Fibroblast of lung (primary cell): ENCODE data around the gene NAT8L. TPM values are rescaled to one million over a fixed set of nuclear protein-coding genes. Genes with fewer than 3 reads are reported as not detected.
A peak's percentile ranks its signal among the peaks of the same experiment; 100 is the strongest.

Source experiments
- DNase-seq, 2 donors: peaks; one replicate each; pipeline versions ENCODE4 v3.0.0 to v3.0.0-alpha.2; 2010; ENCODE audit warnings: low read depth in 2 of 2
- H2AFZ ChIP-seq: 2 replicates; pipeline ENCODE4 v1.5.1; 2012; ENCODE audit warnings: low read length, control low read depth, inconsistent platforms
- H3K27ac ChIP-seq: 2 replicates; pipeline ENCODE4 v1.5.1; 2011; ENCODE audit warnings: low read length, control low read depth; ENCODE audit not compliant: insufficient read depth
- H3K27me3 ChIP-seq: 2 replicates; pipeline ENCODE4 v1.5.1; 2011; ENCODE audit warnings: mild to moderate bottlenecking, low read length; ENCODE audit not compliant: control insufficient read depth, insufficient read depth
- H3K36me3 ChIP-seq: 2 replicates; pipeline ENCODE4 v1.5.1; 2011; ENCODE audit warnings: low read length; ENCODE audit not compliant: control insufficient read depth, insufficient read depth
- H3K4me1 ChIP-seq: 2 replicates; pipeline ENCODE4 v1.5.1; 2011; ENCODE audit warnings: low read length; ENCODE audit not compliant: control insufficient read depth, insufficient read depth; ENCODE audit errors: extremely low read depth
- H3K4me2 ChIP-seq: 2 replicates; pipeline ENCODE4 v1.5.1; 2011; ENCODE audit warnings: low read length, control low read depth; ENCODE audit not compliant: insufficient read depth; ENCODE audit errors: extremely low read depth
- H3K4me3 ChIP-seq, 4 experiments: fragments of 200-600 bp in 1 of 4; sonication (generic) in 1 of 4; replicated peaks in 1 of 4; 2 replicates each; pipeline ENCODE4 v1.5.1; 2011 to 2016; ENCODE audit warnings: low read length in 4 of 4, low read depth in 3 of 4, mild to moderate bottlenecking in 3 of 4, control low read depth in 2 of 4, inconsistent platforms in 1 of 4, mixed read lengths in 1 of 4; ENCODE audit not compliant: insufficient read depth in 1 of 4; ENCODE audit errors: control extremely low read depth in 1 of 4
- H3K79me2 ChIP-seq: 2 replicates; pipeline ENCODE4 v1.5.1; 2012; ENCODE audit warnings: mild to moderate bottlenecking, low read length, inconsistent platforms; ENCODE audit not compliant: control insufficient read depth, insufficient read depth
- H3K9ac ChIP-seq: 2 replicates; pipeline ENCODE4 v1.5.1; 2011; ENCODE audit warnings: mild to moderate bottlenecking, low read length, control low read depth; ENCODE audit not compliant: insufficient read depth
- H3K9me3 ChIP-seq: 2 replicates; pipeline ENCODE4 v1.5.1; 2012; ENCODE audit warnings: low read depth, low read length; ENCODE audit not compliant: control insufficient read depth, insufficient read depth
- H4K20me1 ChIP-seq: 2 replicates; pipeline ENCODE4 v1.5.1; 2011; ENCODE audit warnings: low read length; ENCODE audit not compliant: control insufficient read depth, insufficient read depth; ENCODE audit errors: extremely low read depth
- CTCF ChIP-seq, 2 donors: IDR thresholded peaks in 1 of 2; conservative IDR thresholded peaks in 1 of 2; 1 replicate in 1 of 2; 2 replicates in 1 of 2; pipeline ENCODE4 v1.5.1; 2011 to 2012; ENCODE audit warnings: low read length in 2 of 2, control low read depth in 1 of 2, inconsistent platforms in 1 of 2, low read depth in 1 of 2, mild to moderate bottlenecking in 1 of 2
- EZH2 ChIP-seq: IDR thresholded peaks from 2 replicates; pipeline ENCODE4 v1.5.1; 2012; ENCODE audit warnings: low read length, control low read depth, mild to moderate bottlenecking; ENCODE audit errors: missing control alignments
- polyA plus RNA-seq, 2 donors: library from polyadenylated mRNA; depleted of rRNA in 1 of 2; stranded (reverse) in 1 of 2; unstranded in 1 of 2; fragments of >200 nt; gene quantifications; 2 replicates each; pipeline ENCODE4 v1.2.1, GENCODE V29; 2011 to 2012; ENCODE audit warnings: missing spikeins in 1 of 2
- total RNA-seq: library from RNA; depleted of rRNA; stranded (reverse); fragments of >200 nt; gene quantifications from 2 replicates; pipeline ENCODE4 v1.2.1, GENCODE V29; 2014

Gene NAT8L
- total and polyA plus RNA-seq, 2 donors (not counting 1 experiment from before 2014, with no cell fraction given) = 0.01 to 0.17 TPM

DNA sequence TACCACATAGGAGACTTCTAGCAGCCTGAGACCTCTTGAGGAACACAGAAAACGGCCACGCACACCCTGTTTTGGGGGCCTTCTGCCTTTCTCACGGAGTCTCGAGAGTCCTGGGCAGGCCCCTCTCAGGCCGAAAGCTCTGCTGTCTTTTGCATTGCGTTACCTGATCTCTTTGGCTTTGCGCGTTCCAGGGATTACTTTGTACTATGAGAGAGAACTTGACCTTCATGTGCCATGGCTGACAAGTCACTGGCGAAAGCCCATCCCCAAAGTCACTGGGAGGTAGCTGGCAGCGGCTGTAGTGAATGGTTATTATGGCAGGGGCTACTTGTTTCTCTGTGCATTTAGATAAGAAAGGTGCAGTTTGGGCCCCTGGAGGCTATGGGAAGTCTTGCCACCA, 8.0 kb upstream of the NAT8L start:
- H3K4me1 ChIP-seq = no peaks in the 10 kb centered on the region
- H4K20me1 ChIP-seq = no peaks in the 10 kb centered on the region
- H3K4me2 ChIP-seq = no peak overlapping the region
- no peaks in the 10 kb centered on the region for H3K79me2 ChIP-seq
- no peak for DNase-seq
- H2AFZ ChIP-seq = no peak overlapping the region
- H3K9me3 ChIP-seq = no peaks in the 10 kb centered on the region
- no peaks in the 10 kb centered on the region for H3K27me3 ChIP-seq
- TF ChIP-seq EZH2 (no peak), CTCF (conservative IDR thresholded peaks at IDR 0.05 in 1 of 2, IDR thresholded peaks at IDR 0.05 in 1 of 2; ENCODE audit: low read depth in 1 of 2, low read length in 2 of 2) (no peak)
- H3K27ac ChIP-seq = no peak overlapping the region
- H3K9ac ChIP-seq = no peak overlapping the region
- H3K36me3 ChIP-seq = no peaks in the 10 kb centered on the region
- no peak overlapping the region for H3K4me3 ChIP-seq

DNA sequence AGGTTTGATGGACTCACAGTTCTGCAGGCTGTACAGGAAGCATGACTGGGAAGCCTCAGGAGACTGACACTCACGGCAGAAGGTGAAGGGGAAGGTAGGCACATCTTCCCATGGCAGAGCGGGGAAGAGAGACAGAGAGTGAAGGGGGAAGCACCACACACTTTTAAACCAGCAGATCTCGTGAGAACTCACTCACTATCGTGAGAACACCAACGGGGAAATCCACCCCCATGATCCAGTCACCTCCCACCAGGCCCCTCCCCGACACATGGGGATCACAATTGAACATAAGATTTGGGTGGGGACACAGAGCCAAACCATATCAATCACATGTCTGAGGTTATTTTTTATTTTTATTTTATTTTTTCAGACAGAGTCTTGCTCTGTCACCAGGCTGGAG, 4.9 kb upstream of the NAT8L start:
- peaks cover 15% of the 10 kb centered on the region for H3K27me3 ChIP-seq
- DNase-seq = no peak
- H3K36me3 ChIP-seq = no peaks in the 10 kb centered on the region
- no peak overlapping the region for H3K4me2 ChIP-seq
- H3K27ac ChIP-seq = no peak overlapping the region
- no peak overlapping the region for H3K4me3 ChIP-seq
- H3K9ac ChIP-seq = no peak overlapping the region
- H4K20me1 ChIP-seq = no peaks in the 10 kb centered on the region
- H3K9me3 ChIP-seq = no peaks in the 10 kb centered on the region
- no peaks in the 10 kb centered on the region for H3K79me2 ChIP-seq
- H2AFZ ChIP-seq = no peak overlapping the region
- TF ChIP-seq EZH2 = no peak
- no peak for TF ChIP-seq CTCF (conservative IDR thresholded peaks at IDR 0.05 in 1 of 2, IDR thresholded peaks at IDR 0.05 in 1 of 2; ENCODE audit: low read depth in 1 of 2, low read length in 2 of 2)
- no peaks in the 10 kb centered on the region for H3K4me1 ChIP-seq

DNA sequence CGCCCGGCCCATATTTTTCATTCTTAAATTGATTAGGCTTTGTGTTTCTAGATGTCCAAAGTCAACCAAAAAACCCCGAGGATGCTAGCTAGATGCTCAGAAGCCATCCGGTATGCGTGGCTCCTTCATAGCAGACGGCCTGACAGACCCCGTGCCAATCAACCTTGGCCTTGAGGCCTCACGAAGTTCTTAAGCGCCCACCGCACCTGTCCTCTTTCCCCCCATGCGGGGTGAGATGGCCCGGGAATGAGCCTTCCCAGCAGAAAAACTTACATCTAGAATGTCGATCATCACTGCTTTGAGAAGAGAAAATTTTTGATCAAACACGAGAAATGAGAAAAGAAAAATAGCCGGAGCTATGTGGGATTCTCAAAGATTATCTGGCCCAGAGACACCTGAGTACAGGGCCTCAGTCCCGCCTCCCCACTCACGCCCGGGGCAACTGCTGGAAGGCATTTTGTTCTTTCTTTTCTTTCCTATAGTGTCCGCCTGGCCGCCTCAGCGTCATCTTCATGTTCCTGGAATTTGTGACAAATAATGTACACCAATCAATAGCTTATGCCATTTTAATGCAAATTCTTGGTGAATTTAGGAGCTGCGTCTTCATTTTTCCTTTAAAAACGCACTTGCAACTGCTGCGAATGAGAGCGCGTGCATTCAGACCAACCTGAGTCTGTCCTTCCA, 1.6 kb upstream of the NAT8L start:
- Histone ChIP-seq H3K4me1 (no peaks in the 10 kb centered on the region), H4K20me1 (no peaks in the 10 kb centered on the region), H3K27ac (no peak overlapping the region), H3K4me2 (no peak overlapping the region), H2AFZ (no peak overlapping the region), H3K9ac (no peak overlapping the region), H3K4me3 (no peak overlapping the region), H3K27me3 (peaks cover 22% of the 10 kb centered on the region), H3K36me3 (no peaks in the 10 kb centered on the region), H3K79me2 (no peaks in the 10 kb centered on the region), H3K9me3 (no peaks in the 10 kb centered on the region)
- no peak for DNase-seq
- TF ChIP-seq CTCF (conservative IDR thresholded peaks at IDR 0.05 in 1 of 2, IDR thresholded peaks at IDR 0.05 in 1 of 2; ENCODE audit: low read depth in 1 of 2, low read length in 2 of 2) (no peak), EZH2 (peak; percentile 38)
